T-helper 1 cell (primary cell): ENCODE measurements around the gene PPP1R14C.
"Not testable (repeated sequence)": the region's sequence is repeated elsewhere in the genome, so short reads cannot be mapped to it uniquely, and the experiment has no call there.

Source experiments
- DNase-seq, 5 donors: peaks; one replicate each; pipeline ENCODE4 v3.0.0-alpha.2; 2012 to 2020

The PPP1R14C gene

DNA sequence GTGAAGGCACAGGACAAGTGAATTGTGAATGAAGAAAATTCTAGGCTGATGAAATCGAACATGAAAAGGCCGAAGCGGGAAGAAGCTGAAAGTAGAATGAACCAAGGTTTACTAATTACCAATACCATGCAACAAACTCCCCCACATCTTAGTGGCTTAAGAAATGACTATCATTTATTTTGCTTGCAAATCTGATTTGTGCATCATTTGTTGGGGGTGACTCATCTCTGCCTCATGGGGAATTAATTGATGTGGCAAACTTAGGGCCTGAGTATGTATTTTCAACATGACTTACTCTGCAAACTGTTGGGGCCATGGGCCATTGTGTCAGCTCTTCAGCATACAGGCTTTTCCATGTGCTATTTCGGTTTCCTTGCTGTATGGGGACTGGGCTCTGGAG is 26.8 kb downstream of the PPP1R14C start:
- peak in 1 of 5 donors; percentile 66 for DNase-seq

DNA sequence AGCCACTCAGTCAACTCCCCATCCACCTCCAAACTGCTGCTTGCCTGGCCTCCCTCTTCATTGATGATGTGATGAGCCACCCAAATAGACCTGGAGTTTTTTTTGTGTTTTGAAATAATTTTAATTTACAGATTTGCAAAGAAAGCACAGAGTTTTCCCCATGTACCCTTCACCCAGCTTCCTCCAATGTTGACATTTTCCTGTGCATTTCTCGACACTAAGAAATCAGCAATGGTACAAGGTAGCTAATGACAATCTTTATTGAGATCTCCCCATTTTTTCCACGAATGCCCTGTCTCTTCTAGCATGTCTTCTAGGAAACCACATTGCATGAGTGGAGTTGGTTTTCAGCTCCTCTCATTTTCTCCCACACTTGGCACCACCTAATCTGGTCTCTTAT is 30.1 kb downstream of the PPP1R14C start:
- no peak for DNase-seq

DNA sequence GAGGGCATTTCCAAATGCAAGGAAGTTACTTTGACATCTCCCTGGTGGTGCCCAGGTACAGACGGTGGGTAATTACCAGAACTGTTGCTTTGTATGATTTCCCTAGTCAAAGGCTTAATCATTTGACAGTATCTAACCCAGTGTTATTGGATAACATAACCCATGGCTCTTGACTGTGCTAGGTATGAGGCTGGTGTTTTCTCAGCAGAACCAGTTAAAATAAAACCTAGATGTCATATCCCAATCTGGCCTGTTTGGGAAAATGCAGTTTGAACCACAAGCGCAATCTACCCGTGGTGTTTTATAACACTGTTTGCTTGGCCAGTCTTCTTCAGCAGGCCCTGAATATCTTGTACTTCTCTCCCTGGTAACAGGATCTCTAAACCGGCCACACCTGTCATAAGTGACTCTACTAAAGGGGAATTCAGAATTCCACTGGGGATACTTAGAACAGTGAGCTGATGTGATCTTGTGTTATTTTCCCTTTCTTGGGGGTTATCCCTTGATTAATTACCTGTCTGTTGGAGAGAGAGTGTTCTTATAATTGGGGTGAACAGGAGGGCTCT is 32.8 kb downstream of the PPP1R14C start:
- no peak for DNase-seq

DNA sequence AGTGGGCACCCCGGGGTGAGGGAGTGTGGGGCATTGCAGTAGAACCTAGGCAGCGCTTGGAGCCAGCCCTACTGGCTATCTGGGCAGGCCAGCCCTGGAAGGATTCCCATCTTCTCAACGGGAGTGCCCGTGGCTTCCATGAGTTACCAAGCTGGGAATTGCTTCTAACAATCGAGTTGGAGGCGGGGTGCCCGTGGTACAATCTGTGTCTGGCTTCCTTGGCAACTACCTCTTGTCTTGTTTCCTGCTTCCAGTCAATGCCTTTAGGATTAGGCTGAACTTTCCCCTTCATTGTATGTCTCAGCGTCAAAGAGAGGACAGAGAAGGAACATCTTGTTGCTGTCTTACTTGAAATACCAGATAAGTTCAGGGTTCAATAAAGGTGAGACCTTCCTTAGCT is 33.3 kb downstream of the PPP1R14C start:
- DNase-seq = no peak

DNA sequence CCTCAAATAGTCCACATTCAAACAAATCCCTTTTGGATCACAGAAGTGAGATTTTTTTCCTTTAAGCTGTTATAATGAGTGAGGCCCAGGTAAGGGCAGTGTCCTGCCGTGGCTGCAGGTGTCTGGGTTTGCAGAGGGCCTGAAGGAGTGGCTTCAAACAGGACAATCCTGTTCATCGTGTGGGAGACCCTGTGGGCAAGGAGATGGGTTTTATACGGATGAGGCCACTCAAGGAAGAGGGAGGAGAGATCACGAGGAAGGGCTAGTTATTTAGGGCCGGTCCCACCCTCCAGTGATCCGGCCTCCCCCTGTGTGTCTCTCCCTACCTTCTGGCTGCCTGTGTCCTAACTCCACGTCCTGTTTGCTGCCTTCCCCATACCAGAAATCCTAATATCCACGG is 33.8 kb downstream of the PPP1R14C start:
- DNase-seq = no peak

DNA sequence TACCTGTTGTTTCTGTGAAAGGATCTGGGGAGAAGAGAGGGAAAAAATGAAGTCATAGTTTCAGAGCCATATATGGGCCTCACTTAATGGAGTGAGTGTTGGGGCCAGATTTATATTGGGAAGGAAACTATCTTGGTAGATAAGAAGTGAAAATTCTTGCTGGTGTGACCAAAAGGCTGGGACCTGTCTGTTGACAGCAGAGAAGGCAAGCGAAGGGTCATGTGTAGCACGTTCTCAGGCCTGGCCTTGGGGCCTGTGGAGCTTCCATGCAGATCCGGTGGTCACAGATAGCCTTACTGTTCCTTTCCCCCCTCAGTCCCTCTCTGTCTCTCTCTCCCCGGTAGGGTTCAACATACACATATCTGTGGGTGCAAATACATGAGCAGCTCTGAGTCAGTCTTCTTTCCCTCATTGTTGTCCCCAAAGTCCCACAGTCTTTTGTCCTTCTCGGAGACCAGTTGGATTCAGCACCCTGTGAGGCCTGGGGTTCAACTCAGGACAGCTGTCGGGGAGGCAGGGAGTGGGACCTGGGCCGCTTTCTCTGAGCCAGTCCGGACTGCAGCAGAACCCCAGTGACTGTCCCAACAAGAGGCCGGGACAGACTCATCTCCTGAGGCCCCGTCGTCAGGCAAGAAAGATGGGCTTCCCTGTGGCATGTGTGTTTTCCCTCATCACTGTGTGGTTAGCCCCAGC is 34.6 kb downstream of the PPP1R14C start:
- no peak for DNase-seq

DNA sequence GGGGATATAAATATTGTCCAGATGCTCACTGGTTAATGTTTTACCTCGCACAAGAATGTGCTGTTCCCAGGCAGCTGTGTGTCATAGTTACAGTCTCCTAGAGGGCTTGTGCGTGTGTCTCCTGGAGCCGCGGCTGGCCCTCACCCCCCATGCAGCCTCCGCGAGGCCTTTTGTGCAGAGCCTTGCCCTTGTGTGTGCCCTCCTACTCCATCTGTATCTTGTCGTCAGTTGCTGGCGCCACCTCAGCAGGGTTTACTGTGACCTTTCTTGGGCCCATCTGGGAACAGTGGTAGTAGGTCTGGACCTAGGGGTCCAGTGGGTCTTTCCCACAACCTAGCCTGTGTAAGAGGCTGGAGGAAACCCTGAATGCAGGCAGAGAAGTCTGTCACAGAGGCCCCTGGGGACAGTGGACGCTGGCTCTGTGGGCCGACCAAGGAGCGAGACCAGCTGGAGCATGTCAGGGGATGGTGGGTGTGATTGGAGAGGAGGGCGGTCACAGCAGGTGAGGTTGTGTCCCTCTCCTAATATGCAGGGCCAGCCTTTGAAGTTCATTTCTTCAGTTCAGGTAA is 35.2 kb downstream of the PPP1R14C start:
- no peak for DNase-seq

DNA sequence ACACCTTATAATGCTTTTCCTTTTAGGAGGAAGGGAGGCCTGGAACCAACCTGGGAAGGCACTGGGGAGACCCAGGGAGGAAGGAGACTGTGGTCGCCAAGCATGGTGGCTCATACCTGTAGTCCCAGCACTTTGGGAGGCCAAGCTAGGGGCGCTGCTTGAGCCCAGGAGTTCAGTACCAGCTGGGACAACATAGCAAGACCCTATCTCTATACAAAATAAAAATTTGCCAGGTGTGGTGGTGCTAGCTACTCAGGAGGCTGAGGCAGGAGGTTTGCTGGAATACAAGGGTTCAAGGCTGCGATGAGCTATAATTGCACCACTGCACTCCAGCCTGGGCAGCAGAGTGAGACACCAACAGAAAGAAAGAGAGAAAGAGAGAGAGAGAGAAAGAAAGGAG is 36.2 kb downstream of the PPP1R14C start:
- DNase-seq = no peak

DNA sequence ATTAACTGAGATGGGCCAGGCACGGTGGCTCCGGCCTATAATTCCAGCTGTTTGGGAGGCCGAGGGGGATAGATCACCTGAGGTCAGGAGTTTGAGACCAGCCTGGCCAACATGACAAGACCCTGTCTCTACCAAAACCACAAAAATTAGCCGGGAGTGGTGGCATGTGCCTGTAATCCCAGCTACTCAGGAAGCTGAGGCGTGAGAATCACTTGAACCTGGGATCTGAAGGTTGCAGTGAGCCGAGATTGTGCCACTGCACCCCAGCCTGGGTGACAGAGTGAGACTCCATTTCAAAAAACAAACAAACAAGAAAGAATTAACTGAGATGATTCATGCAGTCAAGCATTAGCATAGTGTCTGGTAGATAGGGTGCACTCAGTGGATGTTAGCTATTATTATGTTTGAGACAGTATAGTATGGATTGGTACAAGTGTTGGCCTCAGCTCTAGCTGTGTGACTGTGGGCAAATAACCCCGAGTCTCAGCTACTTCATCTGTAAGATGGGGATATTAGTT is 37.1 kb downstream of the PPP1R14C start:
- DNase-seq = not testable (repeated sequence)

DNA sequence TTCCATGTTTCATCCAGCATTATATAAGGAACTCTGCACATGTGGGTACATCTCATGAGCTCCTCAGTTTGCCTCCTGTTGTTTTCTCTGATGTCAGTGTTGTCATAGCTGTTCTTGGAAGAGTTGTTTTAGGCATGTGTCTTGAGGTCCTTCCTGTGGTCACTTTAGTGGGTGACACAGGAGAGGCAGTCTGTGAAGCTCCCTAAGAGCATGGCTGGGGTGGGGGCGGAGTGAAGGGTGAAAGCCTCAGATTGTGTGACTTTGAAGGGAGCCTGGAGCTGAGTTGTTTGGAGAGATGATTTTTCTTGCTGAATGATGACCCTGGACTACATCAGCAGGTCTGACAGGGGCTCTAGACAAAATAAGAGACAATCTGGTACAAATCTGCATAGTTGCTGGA is 37.7 kb downstream of the PPP1R14C start:
- DNase-seq = no peak

DNA sequence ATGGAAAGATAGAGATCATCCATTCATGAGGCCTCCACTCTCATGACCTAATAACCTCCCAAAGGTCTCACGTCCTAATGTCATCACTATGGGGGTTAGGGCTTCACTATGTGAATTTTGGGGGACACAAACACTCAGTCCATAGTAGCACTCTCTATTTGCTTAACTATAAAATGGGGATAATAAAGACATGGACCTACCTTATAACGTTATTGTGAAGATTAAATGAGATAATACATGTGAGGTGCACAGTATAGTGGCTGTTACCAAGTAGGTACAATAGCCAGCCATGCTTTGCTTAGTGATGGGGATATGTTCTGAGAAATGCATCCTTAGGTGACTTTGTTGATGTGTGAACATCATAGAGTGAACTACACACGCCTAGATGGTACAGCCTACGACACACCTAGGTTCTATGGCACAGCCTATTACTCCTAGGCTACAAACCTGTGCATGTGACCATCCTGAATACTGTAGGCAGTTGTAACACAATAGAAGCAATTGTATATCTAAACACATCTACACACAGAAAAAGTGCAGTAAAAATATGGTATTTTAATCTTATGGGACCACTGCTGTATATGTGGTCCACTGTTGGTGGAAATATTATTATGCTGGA is 39.7 kb downstream of the PPP1R14C start:
- no peak for DNase-seq

DNA sequence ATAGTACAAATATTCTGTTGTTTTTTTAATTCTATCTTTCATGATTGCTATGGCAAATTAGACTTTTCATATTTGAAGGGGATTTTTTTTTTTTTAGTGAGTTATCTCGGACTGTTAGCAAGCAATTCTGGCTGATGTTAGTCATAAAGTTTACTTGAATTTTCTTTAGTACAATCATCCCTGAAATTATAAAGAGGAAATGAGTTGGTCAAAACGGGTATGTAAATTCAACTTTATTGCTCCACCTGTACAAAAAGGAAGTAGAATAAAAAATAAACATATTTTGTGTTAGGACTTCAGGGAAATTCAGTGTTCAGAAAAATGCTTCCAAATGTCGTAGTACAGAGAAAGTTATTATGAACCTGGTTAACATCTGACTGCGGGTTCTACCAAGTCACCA is 40.3 kb downstream of the PPP1R14C start:
- no peak for DNase-seq

DNA sequence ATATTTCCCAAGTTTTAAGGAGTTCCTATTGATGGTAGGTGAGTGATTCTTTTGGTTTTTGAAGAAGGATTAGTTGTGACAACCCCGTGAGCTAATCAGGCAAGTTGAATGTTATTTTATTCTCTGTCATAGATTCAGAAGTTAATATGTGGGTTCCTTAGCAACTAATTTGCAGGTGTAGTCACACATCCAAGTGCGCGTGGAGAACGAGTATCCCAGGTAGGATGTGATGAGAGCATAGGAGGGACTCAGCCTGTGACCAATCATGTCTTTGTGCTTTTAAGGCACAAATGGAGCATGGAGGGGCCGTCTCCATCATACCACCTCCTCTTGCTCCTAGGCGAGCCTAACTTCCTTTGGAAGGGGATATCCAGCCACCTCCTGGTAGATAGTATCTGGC is 41.1 kb downstream of the PPP1R14C start:
- no peak for DNase-seq

DNA sequence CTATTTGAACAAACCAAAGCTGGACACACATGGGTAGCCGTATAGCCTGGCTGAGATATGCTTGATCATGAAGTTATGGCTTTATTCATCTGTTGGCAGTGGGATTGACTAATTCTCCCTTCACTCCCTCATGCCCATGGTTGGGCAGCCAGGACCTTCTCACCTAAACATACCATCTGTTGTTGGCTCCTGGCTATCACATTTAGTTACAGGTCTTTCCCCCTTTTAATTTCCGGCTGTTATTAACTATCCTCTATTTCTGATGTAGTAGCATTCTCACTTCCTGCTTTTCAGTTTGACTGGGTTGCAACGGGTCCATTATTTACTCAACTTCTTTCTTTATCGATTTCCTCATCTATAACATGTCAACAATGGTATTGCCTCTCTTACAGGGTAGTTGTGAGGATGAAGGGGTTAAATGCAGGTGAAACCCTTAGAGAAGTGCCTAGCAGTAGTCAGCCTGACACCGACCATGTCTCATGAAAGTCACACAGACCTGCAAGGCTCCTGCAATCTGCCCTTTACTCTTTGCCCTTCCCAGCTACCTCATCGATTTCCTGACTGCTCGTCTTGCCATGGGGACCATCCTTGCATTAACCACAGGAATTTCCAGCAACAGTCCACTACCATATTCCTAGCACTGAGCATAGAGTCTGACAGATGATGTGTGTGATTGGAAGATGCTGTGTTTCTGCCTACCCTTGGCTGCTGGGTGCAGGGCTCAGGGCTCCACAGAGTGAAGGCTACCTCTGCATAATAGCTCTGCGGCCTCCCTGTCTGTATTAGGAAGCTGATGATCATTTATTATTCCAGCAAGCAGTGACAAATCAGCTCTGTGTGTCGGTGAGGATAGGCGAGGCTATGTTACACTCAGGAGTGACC is 42.2 kb downstream of the PPP1R14C start:
- no peak for DNase-seq

DNA sequence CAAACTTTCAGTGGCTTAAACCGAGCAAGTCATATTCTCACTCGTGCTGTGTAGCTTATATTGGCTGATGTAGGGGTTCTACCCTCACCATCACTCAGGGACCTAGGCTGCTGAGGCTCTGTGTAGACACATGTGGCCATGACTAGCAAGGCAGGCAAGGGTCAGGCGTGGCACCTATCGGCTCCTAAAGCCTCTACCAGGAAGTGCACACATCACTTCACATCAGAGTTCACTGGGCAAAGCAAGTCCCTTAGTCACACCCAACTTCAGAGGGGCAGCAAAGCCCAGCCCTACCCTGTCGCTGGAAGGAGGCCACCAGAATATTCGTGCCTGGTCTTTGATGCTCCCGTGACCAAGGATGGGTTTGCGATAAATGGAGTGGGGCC is 42.9 kb downstream of the PPP1R14C start:
- DNase-seq = no peak

DNA sequence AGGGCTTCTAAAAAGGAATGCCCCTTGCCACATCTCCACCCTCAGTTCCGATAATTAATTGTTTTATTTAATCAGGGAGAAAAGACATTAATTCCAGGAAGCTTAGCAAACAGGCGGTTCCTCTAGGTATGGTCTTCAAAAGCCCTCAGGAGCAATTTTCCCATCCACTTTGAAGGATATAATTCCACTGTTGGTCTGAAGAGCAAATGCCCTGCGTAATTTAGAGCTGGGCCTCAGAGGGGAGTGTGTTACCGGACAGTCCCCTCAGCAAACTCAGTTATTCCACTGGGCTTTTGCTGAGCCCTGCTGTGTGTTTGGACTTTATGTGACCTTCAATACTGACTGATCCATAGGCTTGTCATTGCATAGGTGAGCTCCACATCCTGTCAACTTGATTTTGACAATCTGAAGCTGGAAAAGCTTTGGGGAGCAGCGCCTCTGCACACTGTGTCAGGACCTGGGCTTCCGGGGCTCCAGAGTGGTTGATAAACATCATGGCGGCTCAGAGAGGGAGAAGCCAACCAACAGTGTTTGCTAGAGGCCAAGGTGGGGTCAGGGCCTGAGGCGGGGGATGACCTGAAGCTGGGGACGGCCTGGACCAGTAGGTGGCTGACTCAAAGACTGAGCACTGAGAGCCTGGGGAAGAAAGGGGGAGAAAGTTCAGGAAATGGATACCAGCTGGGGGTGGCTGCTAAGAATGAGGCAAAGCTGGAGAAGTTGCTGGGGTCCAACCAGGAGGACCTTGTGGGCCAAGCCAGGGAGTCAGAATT is 43.5 kb downstream of the PPP1R14C start:
- DNase-seq = no peak

DNA sequence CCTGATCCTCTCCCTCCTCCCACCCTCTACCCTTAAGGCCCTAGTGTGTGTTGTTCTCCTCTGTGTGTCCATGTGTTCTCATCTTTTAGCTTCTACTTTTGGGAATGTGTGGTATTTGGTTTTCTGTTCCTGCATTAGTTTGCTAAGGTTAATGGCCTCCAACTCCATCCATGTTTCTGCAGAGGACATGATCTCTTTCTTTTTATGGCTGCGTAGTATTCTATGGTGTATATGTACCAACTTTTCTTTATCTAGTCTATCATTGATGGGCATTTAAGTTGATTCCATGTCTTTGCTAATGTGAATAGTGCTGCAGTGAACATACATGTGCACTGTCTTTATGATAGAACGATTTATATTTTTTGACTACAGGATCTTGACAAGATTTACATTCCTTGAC is 44.6 kb downstream of the PPP1R14C start:
- DNase-seq = not testable (repeated sequence)

DNA sequence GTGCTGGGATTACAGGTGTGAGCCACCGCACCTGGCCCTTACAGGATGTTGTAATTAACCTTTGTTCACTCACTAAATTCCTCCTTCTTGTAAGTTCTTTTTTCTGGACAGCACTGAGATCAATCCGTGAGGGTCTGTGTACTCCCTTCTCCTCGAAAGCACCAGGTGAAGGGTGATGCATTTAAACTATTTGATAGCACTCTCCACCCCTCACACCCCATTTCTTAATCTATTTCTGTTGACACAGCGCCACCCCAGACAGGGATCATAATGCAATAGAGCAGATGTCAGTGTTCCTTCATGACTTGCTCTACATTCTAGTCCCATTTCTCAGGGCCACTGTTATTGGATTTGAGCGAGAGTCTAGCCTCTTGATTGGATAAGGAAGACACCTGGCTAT is 46.3 kb downstream of the PPP1R14C start:
- DNase-seq = no peak

DNA sequence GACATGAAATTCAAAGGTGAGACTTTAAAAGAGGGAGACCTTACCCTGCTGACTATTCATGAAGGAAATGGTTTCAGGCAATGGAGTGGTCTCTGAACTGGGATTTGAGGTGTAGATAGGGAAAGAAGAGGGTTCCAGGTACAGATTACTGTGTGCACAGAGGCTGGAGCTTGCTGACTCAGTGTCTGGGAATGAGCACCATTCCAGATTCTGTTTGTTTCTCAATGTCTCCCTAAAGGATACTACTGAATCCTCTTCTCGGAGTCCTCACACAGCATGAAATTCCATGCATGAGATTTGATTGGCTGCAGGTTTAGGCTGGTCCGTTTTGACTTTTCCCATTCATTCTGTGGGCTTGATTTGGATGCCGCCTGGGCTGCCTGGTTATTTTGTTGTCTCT is 49.0 kb downstream of the PPP1R14C start:
- DNase-seq = no peak

DNA sequence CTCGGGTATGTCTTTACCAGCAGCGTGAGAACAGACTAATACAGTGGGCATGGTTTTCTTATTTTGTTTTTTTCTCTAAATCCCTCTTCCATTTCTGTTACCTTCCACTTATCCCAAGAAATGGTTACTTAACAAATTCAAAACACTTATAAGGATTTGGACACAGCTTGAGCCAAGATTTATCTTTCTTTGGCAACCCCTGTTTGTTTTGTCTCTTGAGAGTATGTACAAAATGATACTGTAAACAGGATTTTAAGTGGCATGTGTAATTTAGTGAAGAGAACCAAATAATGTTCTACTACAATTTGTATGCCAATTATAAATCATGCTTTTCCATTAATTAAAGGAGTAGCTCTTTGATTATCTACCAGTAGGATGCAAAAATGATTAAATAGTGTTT is 51.4 kb downstream of the PPP1R14C start:
- no peak for DNase-seq

DNA sequence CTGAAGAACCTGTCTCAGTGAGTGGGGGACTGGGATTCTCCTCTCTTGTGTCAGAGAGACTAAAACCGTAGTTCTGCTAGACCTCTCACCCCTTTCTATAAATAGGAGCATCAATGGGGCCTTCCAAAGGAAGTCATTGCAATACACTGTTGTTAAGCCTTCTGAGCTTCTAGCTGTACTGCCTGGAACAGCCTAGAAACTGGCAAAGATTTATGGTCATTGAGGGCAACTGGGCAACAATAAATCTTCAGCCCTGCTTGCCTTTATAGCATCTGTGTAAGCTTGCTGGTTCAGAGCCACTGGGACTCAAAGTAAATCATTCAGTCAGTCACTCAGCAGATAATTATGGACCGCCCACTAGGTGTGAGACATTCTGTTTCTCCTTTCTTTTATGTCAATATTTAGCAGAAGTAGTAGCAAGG is 53.2 kb downstream of the PPP1R14C start:
- no peak for DNase-seq
